H9 (cell line): ENCODE data around the gene STX11. TPM values are rescaled to one million over a fixed set of nuclear protein-coding genes. Genes with fewer than 3 reads are reported as not detected.

Experiments used
- DNase-seq: peaks from one replicate; pipeline ENCODE4 v3.0.0-alpha.2; 2017
- H2AFZ ChIP-seq: one replicate; pipeline ENCODE4 v1.6.1; 2013; ENCODE audit warnings: mild to moderate bottlenecking, low read length, control low read depth, moderate library complexity
- H2AK5ac ChIP-seq: 2 replicates; pipeline ENCODE4 v1.6.1; 2013; ENCODE audit warnings: low read length, control low read depth, mixed read lengths; ENCODE audit not compliant: insufficient read length
- H2BK120ac ChIP-seq: one replicate; pipeline ENCODE4 v1.6.1; 2013; ENCODE audit warnings: low read depth, mild to moderate bottlenecking, low read length, control low read depth, inconsistent platforms; ENCODE audit not compliant: poor library complexity, severe bottlenecking
- H2BK12ac ChIP-seq: 2 replicates; pipeline ENCODE4 v1.6.1; 2013; ENCODE audit warnings: low read length, control low read depth, mixed read lengths, low read depth; ENCODE audit not compliant: insufficient read length
- H2BK15ac ChIP-seq: 2 replicates; pipeline ENCODE4 v1.6.1; 2013; ENCODE audit warnings: low read depth, low read length, control low read depth
- H2BK20ac ChIP-seq: one replicate; pipeline ENCODE4 v1.6.1; 2013; ENCODE audit warnings: low read depth, mild to moderate bottlenecking, low read length, control low read depth, inconsistent platforms; ENCODE audit not compliant: poor library complexity, severe bottlenecking
- H2BK5ac ChIP-seq: 2 replicates; pipeline ENCODE4 v1.6.1; 2013; ENCODE audit warnings: low read length, control low read depth, mixed read lengths; ENCODE audit not compliant: insufficient read length
- H3K14ac ChIP-seq: 2 replicates; pipeline ENCODE4 v1.6.1; 2013; ENCODE audit warnings: low read length, control low read depth; ENCODE audit not compliant: insufficient read depth
- H3K18ac ChIP-seq: 2 replicates; pipeline ENCODE4 v1.6.1; 2013; ENCODE audit warnings: low read depth, mild to moderate bottlenecking, mixed read lengths, low read length, control low read depth; ENCODE audit not compliant: insufficient read length
- H3K23ac ChIP-seq: 2 replicates; pipeline ENCODE4 v1.6.1; 2013; ENCODE audit warnings: low read length, control low read depth, mixed read lengths, low read depth; ENCODE audit not compliant: insufficient read length
- H3K23me2 ChIP-seq: 2 replicates; pipeline ENCODE4 v1.6.1; 2013; ENCODE audit warnings: low read depth, mild to moderate bottlenecking, mixed read lengths, low read length, control low read depth; ENCODE audit not compliant: insufficient read length, poor library complexity, severe bottlenecking
- H3K27ac ChIP-seq: 2 replicates; pipeline ENCODE4 v1.5.1; 2013; ENCODE audit warnings: low read length, control low read depth, mixed read lengths, low read depth; ENCODE audit not compliant: insufficient read length
- H3K27me3 ChIP-seq: 2 replicates; pipeline ENCODE4 v1.6.1; 2013; ENCODE audit warnings: low read length, control low read depth, inconsistent platforms; ENCODE audit not compliant: insufficient read depth
- H3K4ac ChIP-seq: 2 replicates; pipeline ENCODE4 v1.6.1; 2013; ENCODE audit warnings: low read depth, mild to moderate bottlenecking, control low read depth, inconsistent platforms, low read length, moderate library complexity
- H3K4me1 ChIP-seq: 2 replicates; pipeline ENCODE4 v1.6.1; 2013; ENCODE audit warnings: low read length, control low read depth, inconsistent platforms; ENCODE audit not compliant: insufficient read depth
- H3K4me2 ChIP-seq: 2 replicates; pipeline ENCODE4 v1.6.1; 2013; ENCODE audit warnings: low read length, control low read depth, mixed read lengths; ENCODE audit not compliant: insufficient read length, insufficient read depth
- H3K56ac ChIP-seq: 2 replicates; pipeline ENCODE4 v1.6.1; 2013; ENCODE audit warnings: low read depth, mild to moderate bottlenecking, mixed read lengths, low read length, control low read depth; ENCODE audit not compliant: insufficient read length
- H3K79me1 ChIP-seq: 2 replicates; pipeline ENCODE4 v1.6.1; 2013; ENCODE audit warnings: low read depth, mild to moderate bottlenecking, moderate library complexity, low read length, control low read depth, inconsistent platforms; ENCODE audit not compliant: insufficient read depth, poor library complexity, severe bottlenecking
- H3K79me2 ChIP-seq: 2 replicates; pipeline ENCODE4 v1.6.1; 2013; ENCODE audit warnings: low read length, control low read depth, inconsistent platforms; ENCODE audit not compliant: insufficient read depth
- H3K9ac ChIP-seq: 2 replicates; pipeline ENCODE4 v1.6.1; 2013; ENCODE audit warnings: low read length, control low read depth, mixed read lengths; ENCODE audit not compliant: insufficient read length; ENCODE audit errors: extremely low read depth
- H3K9me3 ChIP-seq: one replicate; pipeline ENCODE4 v1.6.1; 2013; ENCODE audit warnings: low read depth, low read length, inconsistent platforms; ENCODE audit not compliant: control insufficient read depth
- H3T11ph ChIP-seq: one replicate; pipeline ENCODE4 v1.6.1; 2013; ENCODE audit warnings: mild to moderate bottlenecking, low read length, control low read depth, inconsistent platforms
- H4K20me1 ChIP-seq: one replicate; pipeline ENCODE4 v1.6.1; 2013; ENCODE audit not compliant: control insufficient read depth, insufficient read length, insufficient read depth
- H4K5ac ChIP-seq: 2 replicates; pipeline ENCODE4 v1.6.1; 2013; ENCODE audit warnings: low read depth, mild to moderate bottlenecking, mixed read lengths, low read length, control low read depth; ENCODE audit not compliant: insufficient read length
- H4K8ac ChIP-seq: replicated peaks from 2 replicates; pipeline ENCODE4 v1.6.1; 2013; ENCODE audit warnings: low read length, control low read depth, mixed read lengths, low read depth; ENCODE audit not compliant: insufficient read length
- H4K91ac ChIP-seq: 2 replicates; pipeline ENCODE4 v1.6.1; 2013; ENCODE audit warnings: low read depth, mild to moderate bottlenecking, moderate library complexity, mixed read lengths, low read length, control low read depth; ENCODE audit not compliant: insufficient read length
- H3K27ac Mint-ChIP-seq, 3 experiments: 2 replicates in 2 of 3; 3 replicates in 1 of 3; pipeline ENCODE4 v1.8.0; 2020 to 2021; ENCODE audit warnings: mixed read lengths in 3 of 3, mild to moderate bottlenecking in 1 of 3, moderate library complexity in 1 of 3
- H3K27me3 Mint-ChIP-seq: 2 replicates; pipeline ENCODE4 v1.8.0; 2021; ENCODE audit warnings: low read depth, mild to moderate bottlenecking, moderate library complexity, mixed read lengths
- H3K36me3 Mint-ChIP-seq, 3 experiments: 2 replicates in 2 of 3; 3 replicates in 1 of 3; pipeline ENCODE4 v1.8.0; 2020 to 2021; ENCODE audit warnings: low read depth in 3 of 3, mixed read lengths in 3 of 3; ENCODE audit not compliant: insufficient read depth in 1 of 3
- H3K4me1 Mint-ChIP-seq, 2 experiments: 2 replicates each; pipeline ENCODE4 v1.8.0; 2020; ENCODE audit warnings: mixed read lengths in 2 of 2
- H3K4me3 Mint-ChIP-seq, 2 experiments: 2 replicates in 1 of 2; 3 replicates in 1 of 2; pipeline ENCODE4 v1.8.0; 2020 to 2021; ENCODE audit warnings: mild to moderate bottlenecking in 2 of 2, mixed read lengths in 2 of 2, moderate library complexity in 1 of 2
- H3K9me3 Mint-ChIP-seq, 2 experiments: 2 replicates in 1 of 2; 3 replicates in 1 of 2; pipeline ENCODE4 v1.8.0; 2020; ENCODE audit warnings: mild to moderate bottlenecking in 2 of 2, mixed read lengths in 2 of 2, moderate library complexity in 1 of 2
- CTCF ChIP-seq: fragments of 200-600 bp; sonication (generic); conservative IDR thresholded peaks from 3 replicates; pipeline ENCODE4 v1.8.0; 2021; ENCODE audit warnings: antibody characterized with exemption, mild to moderate bottlenecking
- WGBS: extraction: QIAGEN DNeasy Blood & Tissue Kit; methylation state at CpG from one replicate; pipeline ENCODE4 v1.1.7; 2013; ENCODE audit warnings: missing lambda C conversion rate, low lambda C conversion rate, mixed read lengths; ENCODE audit not compliant: insufficient read length; ENCODE audit errors: extremely low coverage; 5-methylcytosine and 5-hydroxymethylcytosine counted together
- total RNA-seq: library from RNA; stranded (reverse); gene quantifications from 2 replicates; pipeline ENCODE4 v1.2.1, GENCODE V29; 2021

The STX11 gene
- total RNA-seq, 1 experiment from 2014 or later: 0.22 TPM

- Mint-ChIP-seq H3K27me3 (no peaks in the 10 kb centered on the region), H3K36me3 (no peaks in the 10 kb centered on the region), H3K9me3 (no peaks in the 10 kb centered on the region; a peak in 1 of 5 replicates), H3K27ac (no peak overlapping the region), H3K4me1 (peaks cover 0 to 8% of the 10 kb centered on the region in 2 experiments; a peak in 2 of 4 replicates), H3K4me3 (no peak overlapping the region; a peak in 1 of 5 replicates)
- Histone ChIP-seq H3K27ac (no peak overlapping the region), H3K23me2 (no peaks in the 10 kb centered on the region), H4K5ac (no peak overlapping the region), H4K8ac (no peak overlapping the region), H3K9ac (no peak overlapping the region), H3K4me2 (no peak overlapping the region), H3K23ac (no peak overlapping the region), H4K20me1 (no peaks in the 10 kb centered on the region), H3K79me2 (no peaks in the 10 kb centered on the region), H3K56ac (no peak overlapping the region), H3T11ph (no peak overlapping the region), H2BK20ac (no peak overlapping the region), H3K4ac (no peak overlapping the region), H2AK5ac (no peak overlapping the region), H2AFZ (no peak overlapping the region), H3K4me1 (no peaks in the 10 kb centered on the region), H3K79me1 (no peaks in the 10 kb centered on the region), H2BK5ac (no peak overlapping the region), H3K18ac (no peak overlapping the region), H2BK12ac (no peak overlapping the region), H4K91ac (no peak overlapping the region), H3K27me3 (no peaks in the 10 kb centered on the region), H3K14ac (no peak overlapping the region), H3K9me3 (no peaks in the 10 kb centered on the region), H2BK120ac (no peak overlapping the region), H2BK15ac (no peak overlapping the region)
- DNase-seq: no peak
- no peak for TF ChIP-seq CTCF
- WGBS: no CpG with 5 or more reads among the region's 1 CpG
Observed at GRCh38 chr6:144106206-144106605, 44.1 kb upstream of the STX11 start.
